GM21825 (cell line): ENCODE data around the gene PARN.
"Not testable (repeated sequence)": the region's sequence is repeated elsewhere in the genome, so short reads cannot be mapped to it uniquely, and the experiment has no call there.

Source experiments
- ATAC-seq: cut with Tn5 transposase; IDR thresholded peaks from one replicate; pipeline ENCODE4 v1.9.1; 2021; ENCODE audit warnings: mild to moderate bottlenecking, moderate library complexity; ENCODE audit not compliant: unreplicated experiment

The PARN gene, protein sequence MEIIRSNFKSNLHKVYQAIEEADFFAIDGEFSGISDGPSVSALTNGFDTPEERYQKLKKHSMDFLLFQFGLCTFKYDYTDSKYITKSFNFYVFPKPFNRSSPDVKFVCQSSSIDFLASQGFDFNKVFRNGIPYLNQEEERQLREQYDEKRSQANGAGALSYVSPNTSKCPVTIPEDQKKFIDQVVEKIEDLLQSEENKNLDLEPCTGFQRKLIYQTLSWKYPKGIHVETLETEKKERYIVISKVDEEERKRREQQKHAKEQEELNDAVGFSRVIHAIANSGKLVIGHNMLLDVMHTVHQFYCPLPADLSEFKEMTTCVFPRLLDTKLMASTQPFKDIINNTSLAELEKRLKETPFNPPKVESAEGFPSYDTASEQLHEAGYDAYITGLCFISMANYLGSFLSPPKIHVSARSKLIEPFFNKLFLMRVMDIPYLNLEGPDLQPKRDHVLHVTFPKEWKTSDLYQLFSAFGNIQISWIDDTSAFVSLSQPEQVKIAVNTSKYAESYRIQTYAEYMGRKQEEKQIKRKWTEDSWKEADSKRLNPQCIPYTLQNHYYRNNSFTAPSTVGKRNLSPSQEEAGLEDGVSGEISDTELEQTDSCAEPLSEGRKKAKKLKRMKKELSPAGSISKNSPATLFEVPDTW

GRCh38 chr16:14629919-14630619 lies at the start of gene PARN:
PARN (minus strand) TSS chr16:14630260; CDS start chr16:14630125, 135 bp downstream.
- ATAC-seq = peak; percentile 44

DNA sequence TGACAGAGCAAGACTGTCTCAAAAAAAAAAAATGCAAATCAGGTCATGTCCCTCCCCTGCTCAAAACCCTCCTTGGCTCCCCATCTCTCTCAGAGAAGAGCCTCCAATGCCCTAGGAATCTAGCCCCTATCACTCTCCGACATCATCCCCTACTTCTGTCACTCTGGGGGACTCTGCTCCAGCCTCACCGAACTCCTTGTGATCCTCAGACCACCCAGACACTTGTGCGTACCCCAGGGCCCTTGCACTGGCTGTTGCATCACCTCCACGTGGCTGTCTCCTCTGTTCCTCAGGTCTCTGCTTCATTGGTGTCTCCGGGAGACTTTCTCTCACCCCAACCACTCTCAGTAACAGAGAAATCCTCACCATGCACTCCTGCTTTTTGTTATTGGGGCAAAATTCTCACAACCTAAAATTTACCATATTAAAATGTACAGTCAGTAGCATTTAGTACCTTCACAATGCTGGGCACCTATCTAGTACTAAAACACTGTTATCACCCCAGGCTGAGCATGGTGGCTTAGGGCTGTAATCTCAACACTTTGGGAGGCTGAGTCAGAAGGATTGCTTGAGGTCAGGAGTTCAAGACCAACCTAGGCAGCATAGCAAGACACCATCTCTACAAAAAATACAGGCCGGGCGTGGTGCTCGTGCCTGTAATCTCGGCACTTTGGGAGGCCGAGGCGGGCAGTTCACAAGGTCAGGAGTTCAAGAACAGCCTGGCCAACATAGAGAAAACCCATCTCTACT lies 48.9 kb upstream of the PARN start:
- ATAC-seq = no peak

GRCh38 chr16:14677627-14678026 lies 47.6 kb upstream of the PARN start:
- ATAC-seq = no peak

DNA sequence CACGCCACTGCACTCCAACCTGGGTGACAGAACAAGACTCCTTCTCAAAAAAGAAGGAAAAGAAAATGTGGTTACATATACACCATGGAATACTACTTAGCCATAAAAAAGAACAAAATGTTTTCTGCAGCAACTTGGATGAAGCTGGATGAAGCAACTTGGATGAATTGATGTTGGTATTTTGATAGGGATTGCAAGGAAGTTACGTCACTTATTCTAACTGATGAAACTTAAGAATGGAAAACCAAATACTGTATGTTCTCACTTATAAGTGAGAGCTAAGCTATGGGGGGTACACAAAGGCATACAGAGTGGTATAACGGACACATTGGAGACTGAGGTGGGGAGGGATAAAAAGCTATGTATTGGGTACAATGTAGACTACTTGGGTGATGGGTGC lies 46.6 kb upstream of the PARN start:
- no peak for ATAC-seq

GRCh38 chr16:14672403-14672971 lies 42.4 kb upstream of the PARN start:
- peak; percentile 70 for ATAC-seq

DNA sequence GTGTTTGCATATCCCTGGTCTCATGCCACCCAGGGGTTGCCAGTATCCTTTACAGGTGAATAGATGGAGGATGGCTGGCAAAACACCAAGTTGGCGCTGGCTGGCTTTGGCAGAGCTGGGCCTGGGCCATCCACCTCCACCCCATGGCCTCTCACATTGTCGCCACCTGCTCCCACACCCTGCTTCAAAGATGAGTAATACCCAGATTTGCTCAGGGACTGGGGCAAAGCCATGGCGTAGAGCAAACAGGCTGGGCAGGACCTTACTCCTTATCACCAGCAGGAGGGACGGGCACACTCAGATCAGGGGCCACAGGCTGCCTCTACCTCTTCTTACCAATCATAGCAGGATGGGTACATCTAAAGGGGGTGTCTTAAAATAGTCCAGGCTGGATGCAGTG lies 39.7 kb upstream of the PARN start:
- no peak for ATAC-seq

DNA sequence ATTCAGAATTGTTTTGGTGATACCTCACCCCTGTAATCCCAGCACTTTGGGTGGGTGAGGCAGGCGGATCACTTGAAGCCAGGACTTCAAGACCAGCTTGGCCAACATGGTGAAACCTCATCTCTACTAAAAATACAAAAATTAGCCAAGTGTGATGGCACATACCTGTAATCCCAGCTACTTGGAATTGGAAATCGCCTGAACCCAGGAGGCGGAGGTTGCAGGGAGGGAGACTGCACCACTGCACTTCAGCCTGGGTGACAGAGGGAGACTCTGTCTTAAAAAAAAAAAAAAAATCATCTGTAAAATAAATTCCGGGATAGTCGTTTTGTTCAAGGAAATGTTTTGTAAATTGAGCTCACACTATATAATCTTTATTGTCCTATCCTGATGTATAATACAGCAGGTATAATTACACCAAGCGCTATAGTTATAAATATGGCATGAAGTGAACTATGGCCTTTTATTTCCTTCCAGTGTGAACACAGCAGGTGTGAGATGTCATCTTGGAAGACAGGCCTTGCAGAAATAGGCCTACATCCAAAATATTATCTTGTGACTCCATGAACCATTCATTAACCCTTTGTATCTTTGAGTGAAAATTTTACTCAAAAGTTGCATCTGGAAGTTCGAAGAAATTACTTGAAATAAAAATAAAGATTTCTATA lies 38.6 kb upstream of the PARN start:
- no peak for ATAC-seq

DNA sequence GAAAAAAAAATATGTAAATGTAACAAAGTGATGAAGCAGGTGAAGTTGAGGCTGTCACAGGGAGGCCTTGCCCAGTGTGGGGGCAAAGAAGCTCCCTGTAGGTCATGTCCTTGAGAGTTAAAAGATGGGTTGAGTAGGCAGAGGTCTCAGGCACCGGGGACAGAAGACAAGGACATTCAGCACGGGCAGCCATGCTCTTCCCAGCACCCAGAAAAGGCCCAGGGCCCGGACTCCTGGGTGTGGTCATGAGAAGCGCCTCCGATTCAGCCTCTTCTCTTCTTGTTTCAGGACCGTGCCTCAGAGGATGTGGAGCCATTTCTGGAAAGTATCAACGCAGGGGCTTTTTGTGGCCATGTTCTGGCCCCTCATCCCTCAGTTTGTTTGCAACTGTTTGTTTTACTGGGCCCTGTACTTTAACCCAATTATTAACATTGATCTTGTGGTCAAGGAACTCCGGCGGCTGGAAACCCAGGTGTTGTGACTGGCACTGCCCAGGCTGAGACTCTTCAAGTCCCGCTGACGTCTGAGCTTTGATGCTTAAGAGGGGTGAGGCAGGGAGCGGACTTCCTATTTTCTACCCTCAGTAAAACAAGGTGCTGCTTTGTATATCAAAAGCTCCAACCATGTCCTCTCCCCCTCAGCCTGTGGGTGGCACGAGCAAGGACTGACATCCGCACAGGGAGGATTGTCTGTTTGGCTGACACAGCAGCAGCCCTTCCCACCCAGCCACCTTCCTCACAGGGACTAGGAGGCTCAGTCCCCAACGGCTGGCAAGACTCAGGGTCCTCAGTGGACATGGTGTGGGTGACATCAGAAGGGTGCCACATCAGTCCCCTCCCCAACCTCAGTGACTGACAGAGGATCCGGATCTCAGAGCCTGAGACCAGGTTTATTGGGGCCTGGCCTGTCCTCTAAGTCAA lies 37.5 kb upstream of the PARN start:
- ATAC-seq = no peak

DNA sequence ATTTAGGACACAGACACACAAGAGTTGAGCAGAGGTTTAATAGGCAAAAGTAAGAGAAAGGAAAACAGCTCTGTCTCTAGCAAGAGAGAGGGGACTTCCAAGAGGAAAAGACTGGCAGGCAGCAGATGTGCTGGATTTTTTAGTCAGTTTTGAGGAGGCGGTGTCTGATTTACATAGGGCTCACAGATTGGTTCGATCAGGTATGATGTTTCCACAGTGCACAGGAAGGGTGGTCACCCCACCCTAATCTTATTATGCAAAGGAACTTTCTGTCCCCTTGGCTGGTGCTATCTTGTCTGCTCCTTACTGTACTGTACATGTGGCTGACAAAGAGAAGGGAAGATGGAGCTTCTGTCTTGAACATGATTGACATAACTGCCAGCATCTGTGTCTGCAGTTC lies 28.0 kb upstream of the PARN start:
- peak; percentile 71 for ATAC-seq

GRCh38 chr16:14652726-14653125 lies 22.7 kb upstream of the PARN start:
- ATAC-seq = no peak

GRCh38 chr16:14650629-14651028 lies 20.6 kb upstream of the PARN start:
- no peak for ATAC-seq

- ATAC-seq = no peak
Observed at GRCh38 chr16:14649816-14650215, 19.8 kb upstream of the PARN start.

- no peak for ATAC-seq
Observed at GRCh38 chr16:14641926-14642325, 11.9 kb upstream of the PARN start.

DNA sequence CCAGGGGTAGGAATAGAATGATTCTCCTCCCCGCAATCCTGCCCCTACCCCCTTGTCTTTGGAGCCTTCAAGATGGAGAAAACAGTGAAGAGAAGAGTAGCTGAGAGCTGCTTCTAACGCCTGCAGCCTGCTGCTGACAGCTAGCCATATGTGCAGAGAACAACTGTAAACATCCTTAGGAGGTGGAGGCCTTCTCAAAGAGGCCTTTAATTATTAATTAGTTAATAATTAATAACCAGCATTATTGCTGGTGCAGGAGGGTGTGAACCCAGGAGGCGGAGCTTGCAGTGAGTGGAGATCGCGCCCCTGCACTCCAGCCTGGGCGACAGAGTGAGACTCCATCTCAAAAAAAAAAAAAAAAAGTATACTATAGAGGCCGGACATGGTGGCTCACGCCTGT lies 11.1 kb upstream of the PARN start:
- ATAC-seq = no peak

DNA sequence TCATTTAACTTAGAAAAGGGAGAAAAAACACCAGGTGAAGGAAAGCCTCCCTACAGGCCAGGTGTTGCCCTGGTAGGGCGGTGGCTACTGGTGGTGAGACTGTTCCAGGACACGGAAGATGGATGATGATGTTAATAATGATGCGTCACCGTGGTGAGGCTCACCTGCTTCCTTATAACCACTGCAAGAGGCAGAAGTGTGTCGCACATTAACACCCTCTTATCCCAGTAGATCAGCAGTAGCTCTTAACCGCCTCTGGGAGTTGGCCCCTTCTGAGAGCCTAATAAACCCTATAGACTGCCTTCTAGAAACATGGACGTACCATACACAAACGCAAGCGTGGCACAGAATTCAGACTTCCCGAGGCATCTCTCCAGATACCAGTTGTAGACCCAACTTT lies 10.5 kb upstream of the PARN start:
- no peak for ATAC-seq

GRCh38 chr16:14636951-14637240 lies 6.8 kb upstream of the PARN start:
- not testable (repeated sequence) for ATAC-seq

DNA sequence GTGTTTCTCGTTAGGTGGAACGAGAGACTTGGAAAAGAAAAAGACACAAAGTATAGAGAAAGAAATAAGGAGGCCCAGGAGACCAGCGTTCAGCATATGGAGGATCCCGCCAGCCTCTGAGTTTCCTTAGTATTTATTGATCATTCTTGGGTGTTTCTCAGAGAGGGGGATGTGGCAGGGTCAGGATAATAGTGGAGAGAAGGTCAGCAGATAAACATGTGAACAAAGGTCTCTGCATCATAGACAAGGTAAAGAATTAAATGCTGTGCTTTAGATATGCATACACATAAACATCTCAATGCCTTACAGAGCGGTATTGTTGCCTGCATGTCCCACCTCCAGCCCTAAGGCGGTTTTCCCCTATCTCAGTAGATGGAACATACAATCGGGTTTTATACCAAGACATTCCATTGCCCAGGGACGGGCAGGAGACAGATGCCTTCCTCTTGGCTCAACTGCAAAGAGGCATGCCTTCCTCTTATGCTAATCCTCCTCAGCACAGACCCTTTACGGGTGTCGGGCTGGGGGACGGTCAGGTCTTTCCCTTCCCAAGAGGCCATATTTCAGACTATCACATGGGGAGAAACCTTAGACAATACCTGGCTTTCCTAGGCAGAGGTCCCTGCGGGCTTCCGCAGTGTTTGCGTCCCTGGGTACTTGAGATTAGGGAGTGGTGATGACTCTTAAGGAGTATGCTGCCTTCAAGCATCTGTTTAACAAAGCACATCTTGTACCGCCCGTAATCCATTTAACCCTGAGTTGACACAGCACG lies 6.3 kb upstream of the PARN start:
- ATAC-seq = not testable (repeated sequence)

- no peak for ATAC-seq
Observed at GRCh38 chr16:14635395-14636165, 5.5 kb upstream of the PARN start.
